Prostate gland (tissue), 2 donors: ENCODE measurements around the gene HOXD9. TPM values are rescaled to one million over a fixed set of nuclear protein-coding genes. Genes with fewer than 3 reads are reported as not detected.

Experiments
- DNase-seq: peaks from one replicate; pipeline ENCODE4 v3.0.0-alpha.2; 2019; ENCODE audit warnings: low spot score
- H3K27ac ChIP-seq, 2 donors: fragments of 200-600 bp; sonication (generic); 2 replicates each; pipeline ENCODE4 v1.5.1; 2017 to 2019
- H3K27me3 ChIP-seq: fragments of 200-600 bp; sonication (generic); replicated peaks from 2 replicates; pipeline ENCODE4 v1.5.1; 2019; ENCODE audit not compliant: insufficient read depth
- H3K36me3 ChIP-seq, 2 donors: fragments of 200-600 bp; sonication (generic); 1 replicate in 1 of 2; 2 replicates in 1 of 2; pipeline versions ENCODE4 v1.5.1 to v1.8.1; 2017 to 2019
- H3K4me1 ChIP-seq: fragments of 200-600 bp; sonication (generic); replicated peaks from 2 replicates; pipeline ENCODE4 v1.5.1; 2019
- H3K4me3 ChIP-seq, 2 donors: fragments of 200-600 bp; sonication (generic); 2 replicates each; pipeline ENCODE4 v1.5.1; 2017 to 2019
- H3K9me3 ChIP-seq: fragments of 200-600 bp; sonication (generic); 2 replicates; pipeline ENCODE4 v1.5.1; 2017
- POLR2A ChIP-seq: fragments of 450-650 bp; IDR thresholded peaks from one replicate; pipeline ENCODE4 v1.6.1; 2016; ENCODE audit warnings: antibody characterized with exemption, mild to moderate bottlenecking
- POLR2AphosphoS5 ChIP-seq: sonication (generic); formaldehyde crosslinking; IDR thresholded peaks from one replicate; pipeline ENCODE4 v1.6.1; 2017; ENCODE audit warnings: antibody characterized with exemption
- WGBS: methylation state at CpG from one replicate; pipeline ENCODE4 v1.1.5; 2018; 5-methylcytosine and 5-hydroxymethylcytosine counted together
- intact Hi-C: fragments of 100-400 bp; cut with DNase I; formaldehyde crosslinking; loops from one replicate; pipeline ENCODE4 v1.14.2; 2022
- total RNA-seq, 2 donors: library from RNA; depleted of rRNA; stranded (reverse); fragments of >200 nt; gene quantifications; one replicate each; pipeline ENCODE4 v1.1.0, GENCODE V29; 2016
- TF ChIP-seq, protein P1 (sequence below), 4 experiments: fragments of 200-600 bp in 2 of 4; fragments of 450-650 bp in 2 of 4; sonication (generic) in 2 of 4; IDR thresholded peaks; 1 replicate in 3 of 4; 2 replicates in 1 of 4; pipeline ENCODE4 v1.5.1; 2016 to 2019; ENCODE audit warnings: antibody characterized with exemption in 4 of 4, mild to moderate bottlenecking in 2 of 4, moderate library complexity in 2 of 4

The HOXD9 gene
- total RNA-seq, 2 donors from 2014 or later, result 5.9 to 29.1 TPM

DNA sequence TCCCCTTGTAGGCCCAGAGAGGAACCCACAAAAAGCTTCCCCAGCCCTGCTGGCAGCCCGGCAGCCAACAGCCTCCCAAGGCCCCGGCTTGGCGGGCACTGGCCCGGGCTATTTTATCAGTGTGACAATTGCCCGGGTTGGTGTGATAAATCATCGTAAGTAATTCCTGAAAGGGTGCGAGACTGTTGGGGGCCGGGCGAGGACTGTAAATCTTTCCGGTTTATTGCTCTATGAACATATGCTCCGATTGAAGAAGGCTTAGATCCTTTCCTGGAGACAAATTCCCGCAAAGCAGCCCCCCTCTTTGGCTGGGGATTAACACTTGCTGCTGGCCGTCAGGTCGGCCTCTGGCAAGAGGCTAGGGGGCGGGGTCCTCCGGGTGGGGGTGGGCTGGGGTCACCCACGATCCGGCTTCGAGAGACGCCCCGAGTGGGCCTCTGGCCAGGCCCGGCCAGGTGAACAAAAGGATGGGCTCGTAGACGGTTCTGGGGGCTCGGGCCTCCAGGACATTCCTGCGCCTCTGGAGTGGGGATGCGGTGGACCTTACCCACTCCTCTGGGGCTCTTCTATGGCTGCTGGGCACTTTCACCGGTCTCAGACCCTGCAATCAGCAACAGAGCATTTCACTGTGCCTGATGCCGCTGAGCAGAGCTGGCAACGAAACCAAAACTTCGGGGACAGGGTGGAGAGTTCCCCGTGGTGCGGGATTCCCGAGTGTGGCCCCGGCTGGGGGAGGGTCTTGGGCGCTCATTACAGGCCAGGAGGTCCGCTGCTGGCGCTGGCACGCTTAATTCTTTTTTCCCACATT lies 36.5 kb downstream of the HOXD9 start:
- H3K27me3 ChIP-seq, result peaks cover 63% of the 10 kb centered on the region
- DNase-seq, result no peak
- no peaks in the 10 kb centered on the region for H3K4me1 ChIP-seq
- no peak for TF ChIP-seq POLR2A
- no peak for TF ChIP-seq POLR2AphosphoS5
- TF ChIP-seq, protein P1, sequence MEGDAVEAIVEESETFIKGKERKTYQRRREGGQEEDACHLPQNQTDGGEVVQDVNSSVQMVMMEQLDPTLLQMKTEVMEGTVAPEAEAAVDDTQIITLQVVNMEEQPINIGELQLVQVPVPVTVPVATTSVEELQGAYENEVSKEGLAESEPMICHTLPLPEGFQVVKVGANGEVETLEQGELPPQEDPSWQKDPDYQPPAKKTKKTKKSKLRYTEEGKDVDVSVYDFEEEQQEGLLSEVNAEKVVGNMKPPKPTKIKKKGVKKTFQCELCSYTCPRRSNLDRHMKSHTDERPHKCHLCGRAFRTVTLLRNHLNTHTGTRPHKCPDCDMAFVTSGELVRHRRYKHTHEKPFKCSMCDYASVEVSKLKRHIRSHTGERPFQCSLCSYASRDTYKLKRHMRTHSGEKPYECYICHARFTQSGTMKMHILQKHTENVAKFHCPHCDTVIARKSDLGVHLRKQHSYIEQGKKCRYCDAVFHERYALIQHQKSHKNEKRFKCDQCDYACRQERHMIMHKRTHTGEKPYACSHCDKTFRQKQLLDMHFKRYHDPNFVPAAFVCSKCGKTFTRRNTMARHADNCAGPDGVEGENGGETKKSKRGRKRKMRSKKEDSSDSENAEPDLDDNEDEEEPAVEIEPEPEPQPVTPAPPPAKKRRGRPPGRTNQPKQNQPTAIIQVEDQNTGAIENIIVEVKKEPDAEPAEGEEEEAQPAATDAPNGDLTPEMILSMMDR (IDR thresholded peaks at IDR 0.05), result no peak
- intact Hi-C loops, result no loop called here
- no peak overlapping the region for H3K4me3 ChIP-seq
- H3K9me3 ChIP-seq, result no peaks in the 10 kb centered on the region
- H3K27ac ChIP-seq, result no peak overlapping the region
- no peaks in the 10 kb centered on the region for H3K36me3 ChIP-seq
- WGBS, result 11% methylated on average over 38 of the region's 39 CpGs

DNA sequence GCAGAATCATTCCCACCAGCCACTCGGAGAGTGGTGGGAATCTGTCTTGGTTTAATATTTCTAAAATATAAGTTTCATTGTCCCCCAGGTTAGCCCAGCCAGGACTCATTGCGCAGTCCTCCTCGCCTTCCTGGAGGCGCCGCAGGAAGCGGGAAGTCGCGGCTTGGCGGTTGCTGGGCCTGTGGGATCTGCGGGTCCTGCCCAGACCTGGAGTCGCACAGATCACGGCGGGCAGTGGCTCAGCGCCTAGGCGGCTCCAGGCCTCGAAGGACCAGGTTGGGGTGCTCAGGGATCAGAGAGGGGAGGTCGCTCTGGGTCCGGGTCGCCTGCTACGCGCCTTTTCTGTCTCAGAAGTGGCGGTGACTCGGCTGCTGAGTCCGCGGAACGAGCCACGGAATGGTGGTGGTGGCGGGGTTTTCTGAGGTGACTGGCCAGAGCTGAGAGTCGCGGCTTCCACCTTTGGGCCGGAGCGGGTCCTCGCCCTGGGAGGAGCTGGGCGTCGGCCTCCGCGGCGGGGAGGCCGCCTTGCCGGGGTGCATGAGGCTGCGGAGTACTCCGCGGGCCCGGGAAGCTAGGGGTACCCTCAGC lies 37.2 kb downstream of the HOXD9 start:
- Histone ChIP-seq H3K4me1 (no peaks in the 10 kb centered on the region), H3K27me3 (peaks cover 68% of the 10 kb centered on the region)
- no peak for DNase-seq

DNA sequence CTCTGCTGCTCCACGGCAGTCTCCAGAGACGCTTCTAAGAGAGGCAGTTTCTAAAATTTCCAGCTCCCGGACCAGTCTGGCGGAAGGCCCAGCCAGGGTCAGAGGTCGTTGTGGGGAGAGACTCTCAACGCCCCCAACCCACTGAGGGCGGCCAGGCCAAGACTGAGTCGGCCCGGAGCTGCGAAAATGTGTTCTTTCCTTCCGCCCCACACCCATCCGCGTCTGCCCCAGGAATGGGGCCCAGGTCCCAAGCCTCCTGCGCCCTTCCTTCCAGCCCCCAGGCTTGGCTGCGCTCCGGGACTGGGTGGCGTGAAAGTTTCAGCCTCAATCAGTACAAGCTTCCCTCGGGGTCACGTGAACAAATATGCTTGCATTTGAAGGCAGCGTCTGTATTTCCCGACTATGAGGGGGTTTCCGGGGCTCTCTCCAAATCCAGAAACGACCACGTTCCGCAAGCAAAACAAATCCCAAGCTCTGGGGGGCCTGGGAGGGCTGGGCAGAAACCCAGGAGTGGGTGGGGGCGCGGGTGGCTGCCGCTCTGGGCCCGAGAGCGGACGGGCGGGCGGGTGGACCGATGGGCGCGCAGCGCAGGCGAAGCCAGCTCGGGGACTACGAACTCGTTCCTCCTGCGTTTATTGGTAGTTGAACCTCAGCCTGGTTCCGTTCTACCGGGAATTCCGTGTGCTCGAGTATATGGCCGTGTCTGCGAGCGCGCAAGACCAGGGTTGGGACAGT lies 37.9 kb downstream of the HOXD9 start:
- Histone ChIP-seq H3K36me3 (no peaks in the 10 kb centered on the region), H3K27me3 (peaks cover 73% of the 10 kb centered on the region), H3K9me3 (no peaks in the 10 kb centered on the region), H3K27ac (no peak overlapping the region), H3K4me1 (no peaks in the 10 kb centered on the region), H3K4me3 (no peak overlapping the region)
- DNase-seq, result no peak
- no peak for TF ChIP-seq POLR2AphosphoS5
- no peak for TF ChIP-seq POLR2A
- TF ChIP-seq, protein P1 (IDR thresholded peaks at IDR 0.05), result no peak
- 9% methylated on average over 47 of the region's 50 CpGs for WGBS
- intact Hi-C loops, result no loop called here

More for the DNA sequence above, 37.2 kb downstream of the HOXD9 start:
- WGBS, result 19% methylated on average over 44 of the region's 44 CpGs
- no peak overlapping the region for H3K4me3 ChIP-seq
- H3K27ac ChIP-seq, result no peak overlapping the region
- H3K9me3 ChIP-seq, result no peaks in the 10 kb centered on the region
- no peaks in the 10 kb centered on the region for H3K36me3 ChIP-seq
- TF ChIP-seq POLR2AphosphoS5, result no peak
- TF ChIP-seq, protein P1 (IDR thresholded peaks at IDR 0.05), result no peak
- no peak for TF ChIP-seq POLR2A
- intact Hi-C loops, result no loop called here

DNA sequence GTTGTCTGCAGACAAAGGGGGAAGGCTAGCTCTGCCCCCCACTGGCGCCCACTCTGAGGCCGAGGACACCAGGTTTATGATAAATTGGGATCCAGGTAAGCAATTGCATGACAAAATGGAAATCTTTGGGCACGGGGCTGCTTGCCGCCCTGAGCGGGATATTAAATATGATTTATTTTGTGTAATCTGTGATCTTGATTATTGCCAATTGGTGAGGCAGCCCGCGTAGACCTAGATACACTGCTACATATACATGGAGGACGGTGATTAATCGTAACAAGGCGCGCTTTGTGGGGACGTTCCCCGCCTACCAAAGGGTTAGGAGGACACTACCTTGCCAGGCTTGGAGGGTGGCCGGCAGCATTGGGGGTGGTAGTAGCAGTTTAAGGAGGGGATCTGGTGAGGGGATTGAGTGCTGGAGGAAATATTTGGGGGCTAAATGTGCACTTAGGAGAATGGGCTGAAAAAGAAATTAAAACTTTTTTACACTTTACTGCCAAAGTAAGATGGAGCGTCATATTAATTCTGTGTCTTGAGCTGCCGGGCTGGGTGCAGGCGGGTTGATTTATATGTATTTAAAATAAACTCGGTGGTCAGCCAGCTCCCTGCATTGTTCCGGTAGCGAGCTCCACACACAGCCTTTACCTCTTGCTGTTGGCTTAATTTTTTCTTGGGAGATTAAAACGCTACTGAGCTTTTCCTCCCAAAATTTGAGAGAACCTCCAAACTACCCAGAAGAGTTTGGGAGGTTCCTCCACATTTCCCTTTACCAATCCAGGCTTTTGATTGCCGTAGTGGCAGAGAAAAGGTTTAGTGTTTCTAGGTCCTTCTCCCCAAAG lies 38.7 kb downstream of the HOXD9 start:
- peaks cover 73% of the 10 kb centered on the region for H3K27me3 ChIP-seq
- H3K4me1 ChIP-seq, result no peaks in the 10 kb centered on the region
- H3K36me3 ChIP-seq, result no peaks in the 10 kb centered on the region
- H3K4me3 ChIP-seq, result no peak overlapping the region
- TF ChIP-seq POLR2A (no peak), POLR2AphosphoS5 (no peak)
- TF ChIP-seq, protein P1 (IDR thresholded peaks at IDR 0.05), result no peak
- intact Hi-C loops, result no loop called here
- H3K9me3 ChIP-seq, result no peaks in the 10 kb centered on the region
- H3K27ac ChIP-seq, result no peak overlapping the region
- 33% methylated on average over 22 of the region's 22 CpGs for WGBS
- no peak for DNase-seq
